ENCODE measurements around the gene SREBF1. TPM values are rescaled to one million over a fixed set of nuclear protein-coding genes. Genes with fewer than 3 reads are reported as not detected.

SREBF1 gene
- total and polyA plus RNA-seq, 10 of the 15 experiments (the other 5 are each of a cell fraction or from before 2014, with no cell fraction given): 1.4 to 84.6 (median 20.4) TPM

GRCh38 chr17:17786998-17787397 is 49.8 kb downstream of the SREBF1 start:
- Histone ChIP-seq H3K27ac (ENCODE audit: control insufficient read depth, insufficient read depth) (no peak overlapping the region), H3K27me3 (replicated peaks in 1 of 2; ENCODE audit: control insufficient read depth in 2 of 2, insufficient read depth in 2 of 2, low read length in 1 of 2) (no peaks in the 10 kb centered on the region), H3K79me2 (ENCODE audit: control insufficient read depth, insufficient read depth, low read length) (no peaks in the 10 kb centered on the region), H3K36me3 (ENCODE audit: control insufficient read depth in 2 of 2, insufficient read depth in 2 of 2, low read length in 1 of 2) (peaks cover 0 to 6% of the 10 kb centered on the region in 2 experiments; a peak in 2 of 4 replicates), H3K9me3 (replicated peaks; ENCODE audit: control insufficient read depth, insufficient read depth, low read length) (no peaks in the 10 kb centered on the region), H2AFZ (ENCODE audit: control insufficient read depth, low read depth, low read length) (no peak overlapping the region), H3K4me2 (ENCODE audit: control insufficient read depth, insufficient read depth) (no peak overlapping the region), H4K20me1 (ENCODE audit: control insufficient read depth, insufficient read depth) (no peaks in the 10 kb centered on the region), H3K4me1 (ENCODE audit: control insufficient read depth, insufficient read depth, low read length) (peaks cover 8% of the 10 kb centered on the region), H3K4me3 (no peak overlapping the region), H3K9ac (ENCODE audit: control insufficient read depth, insufficient read depth, low read length) (no peak overlapping the region)
- TF ChIP-seq ZBTB40 (IDR thresholded peaks at IDR 0.05; ENCODE audit: borderline replicate concordance): no peak
- TF ChIP-seq FOS (IDR thresholded peaks at IDR 0.05; ENCODE audit: borderline replicate concordance, extremely low read depth, insufficient read length): no peak
- TF ChIP-seq LARP7 (IDR thresholded peaks at IDR 0.05): no peak
- TF ChIP-seq IKZF2 (IDR thresholded peaks at IDR 0.05): no peak
- TF ChIP-seq, protein P1, sequence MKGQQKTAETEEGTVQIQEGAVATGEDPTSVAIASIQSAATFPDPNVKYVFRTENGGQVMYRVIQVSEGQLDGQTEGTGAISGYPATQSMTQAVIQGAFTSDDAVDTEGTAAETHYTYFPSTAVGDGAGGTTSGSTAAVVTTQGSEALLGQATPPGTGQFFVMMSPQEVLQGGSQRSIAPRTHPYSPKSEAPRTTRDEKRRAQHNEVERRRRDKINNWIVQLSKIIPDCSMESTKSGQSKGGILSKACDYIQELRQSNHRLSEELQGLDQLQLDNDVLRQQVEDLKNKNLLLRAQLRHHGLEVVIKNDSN (IDR thresholded peaks at IDR 0.05; ENCODE audit: borderline replicate concordance, extremely low read length, insufficient read depth, low read depth, low read length): no peak
- ATAC-seq: no peak
- intact Hi-C loops (cut with micrococcal nuclease; ENCODE audit: unreplicated experiment): no loop called here
- DNase-seq (ENCODE audit: low read depth, low spot score): no peak
- ChIA-PET RAD21 (ENCODE audit: unreplicated experiment) (interaction anchor here (1.1 kb wide), 1 partner anchor 100 kb away, joined by 3 read pairs; no protein-coding TSS in a partner anchor), SMC1A (ENCODE audit: uncharacterized antibody, unreplicated experiment) (interaction anchor here (1.7 kb wide), 1 partner anchor 22 kb away, joined by 4 read pairs; no protein-coding TSS in a partner anchor), CTCF (interaction anchor here (0.7 to 1.4 kb wide), 2 partner anchors 107 to 132 kb away, joined by 3 to 5 read pairs; no protein-coding TSS in a partner anchor), POLR2A (interaction anchor here (0.8 kb wide), 1 partner anchor 38 kb away, joined by 3 read pairs; no protein-coding TSS in a partner anchor)
- no TSS peak for BruUV-seq (replicated peaks)
- in situ Hi-C loops (cut with MboI): no loop called here
- FAIRE-seq: no peak
- WGBS (ENCODE audit: insufficient coverage, insufficient replicate concordance, low lambda C conversion rate, missing lambda C conversion rate): 73% methylated on average over 2 of the region's 2 CpGs

All from GM12878 (cell line).